HK-2 (cell line): ENCODE results near the gene C17orf75.
"Not testable (repeated sequence)": the region's sequence is repeated elsewhere in the genome, so short reads cannot be mapped to it uniquely, and the experiment has no call there.

Experiments used
- DNase-seq: peaks from one replicate; pipeline ENCODE4 v3.0.0-alpha.2; 2018; ENCODE audit not compliant: unreplicated experiment

Gene C17orf75

GRCh38 chr17:32345951-32346600, 4.1 kb upstream of the C17orf75 start:
- DNase-seq, result no peak

- DNase-seq, result no peak
Observed at GRCh38 chr17:32342603-32343325, 791 bp upstream of the C17orf75 start.

GRCh38 chr17:32341141-32341856, 674 bp downstream of the C17orf75 start:
- no peak for DNase-seq

GRCh38 chr17:32335687-32336086, 6.3 kb downstream of the C17orf75 start:
- DNase-seq, result no peak

- no peak for DNase-seq
Observed at GRCh38 chr17:32335046-32335445, 6.9 kb downstream of the C17orf75 start.

GRCh38 chr17:32333187-32333586, 8.8 kb downstream of the C17orf75 start:
- DNase-seq, result no peak

- no peak for DNase-seq
Observed at GRCh38 chr17:32331243-32332040, 10.5 kb downstream of the C17orf75 start.

- DNase-seq, result no peak
Observed at GRCh38 chr17:32330147-32330546, 11.8 kb downstream of the C17orf75 start.

- DNase-seq, result no peak
Observed at GRCh38 chr17:32327911-32328310, 14.1 kb downstream of the C17orf75 start.

- peak; percentile 51 for DNase-seq
Observed at GRCh38 chr17:32323811-32324491, 18.0 kb downstream of the C17orf75 start.

GRCh38 chr17:32323046-32323445, 18.9 kb downstream of the C17orf75 start:
- no peak for DNase-seq

GRCh38 chr17:32320847-32321246, 21.1 kb downstream of the C17orf75 start:
- no peak for DNase-seq

- DNase-seq, result not testable (repeated sequence)
Observed at GRCh38 chr17:32320080-32320479, 21.9 kb downstream of the C17orf75 start.

GRCh38 chr17:32319548-32319905, 22.4 kb downstream of the C17orf75 start:
- DNase-seq, result peak; percentile 81

- no peak for DNase-seq
Observed at GRCh38 chr17:32318071-32318470, 23.9 kb downstream of the C17orf75 start.

- no peak for DNase-seq
Observed at GRCh38 chr17:32317353-32317752, 24.6 kb downstream of the C17orf75 start.

GRCh38 chr17:32316653-32317052, 25.3 kb downstream of the C17orf75 start:
- not testable (repeated sequence) for DNase-seq

GRCh38 chr17:32315171-32315570, 26.8 kb downstream of the C17orf75 start:
- no peak for DNase-seq

- no peak for DNase-seq
Observed at GRCh38 chr17:32314636-32315035, 27.3 kb downstream of the C17orf75 start.

GRCh38 chr17:32311028-32311536, 30.9 kb downstream of the C17orf75 start:
- DNase-seq, result no peak

GRCh38 chr17:32307658-32308057, 34.3 kb downstream of the C17orf75 start:
- no peak for DNase-seq
